ENCODE results near the gene PCBD1.
A peak's percentile ranks its signal among the peaks of the same experiment; 100 is the strongest.
"Not testable (repeated sequence)": the region's sequence is repeated elsewhere in the genome, so short reads cannot be mapped to it uniquely, and the experiment has no call there.

The PCBD1 gene

GRCh38 chr10:70887804-70888800 is at the start of gene PCBD1:
TSS of gene PCBD1 (minus strand) at chr10:70888565. CDS start at chr10:70888533, 32 bp downstream.
- peak; percentile 41 for DNase-seq

GRCh38 chr10:70937661-70938060 is 49.3 kb upstream of the PCBD1 start:
- DNase-seq, result no peak

GRCh38 chr10:70936111-70936510 is 47.7 kb upstream of the PCBD1 start:
- DNase-seq, result no peak

GRCh38 chr10:70935631-70936030 is 47.3 kb upstream of the PCBD1 start:
- DNase-seq, result no peak

GRCh38 chr10:70935125-70935625 is 46.8 kb upstream of the PCBD1 start:
- no peak for DNase-seq

GRCh38 chr10:70934701-70935100 is 46.3 kb upstream of the PCBD1 start:
- DNase-seq, result no peak

- no peak for DNase-seq
These were observed 44.2 kb upstream of the PCBD1 start for GRCh38 chr10:70932392-70933196.

- DNase-seq, result no peak
These were observed 42.9 kb upstream of the PCBD1 start for GRCh38 chr10:70931168-70931815.

- no peak for DNase-seq
These were observed 42.1 kb upstream of the PCBD1 start for GRCh38 chr10:70930263-70931000.

GRCh38 chr10:70928140-70928539 is 39.8 kb upstream of the PCBD1 start:
- DNase-seq, result no peak

- DNase-seq, result no peak
These were observed 39.0 kb upstream of the PCBD1 start for GRCh38 chr10:70927189-70927943.

GRCh38 chr10:70926226-70927000 is 38.0 kb upstream of the PCBD1 start:
- no peak for DNase-seq

- no peak for DNase-seq
These were observed 37.2 kb upstream of the PCBD1 start for GRCh38 chr10:70925377-70926225.

GRCh38 chr10:70923696-70924095 is 35.3 kb upstream of the PCBD1 start:
- no peak for DNase-seq

- DNase-seq, result no peak
These were observed 32.9 kb upstream of the PCBD1 start for GRCh38 chr10:70921285-70921684.

- DNase-seq, result no peak
These were observed 32.2 kb upstream of the PCBD1 start for GRCh38 chr10:70920519-70920918.

- not testable (repeated sequence) for DNase-seq
These were observed 31.5 kb upstream of the PCBD1 start for GRCh38 chr10:70919906-70920305.

GRCh38 chr10:70918851-70919530 is 30.6 kb upstream of the PCBD1 start:
- no peak for DNase-seq

GRCh38 chr10:70917635-70918034 is 29.3 kb upstream of the PCBD1 start:
- no peak for DNase-seq

Data from NCI-H1436 treated with DMSO at 0.1 percent for 48 hours (cell line).